Activated CD8-positive, alpha-beta T cell treated with anti-CD3 and anti-CD28 coated beads for 36 hours (primary cell): ENCODE measurements around the gene IL17RA. TPM values are rescaled to one million over a fixed set of nuclear protein-coding genes. Genes with fewer than 3 reads are reported as not detected.

ENCODE experiments used
- ATAC-seq: fragments of 200-7000 bp; cut with Tn5 transposase; one replicate; pipeline ENCODE4 v1.10.0; 2021; ENCODE audit warnings: mild to moderate bottlenecking, moderate library complexity
- CTCF ChIA-PET: fragments of 350-600 bp; sonication (Branson Sonifier 250); formaldehyde crosslinking; loops from one replicate; lab custom pipeline; 2021; ENCODE audit warnings: antibody characterized with exemption; lab: Charles Lee
- POLR2A ChIA-PET: fragments of 350-600 bp; sonication (Branson Sonifier 250); formaldehyde crosslinking; loops from one replicate; lab custom pipeline; 2021; ENCODE audit warnings: antibody characterized with exemption; lab: Charles Lee
- DNase-seq: peaks from one replicate; pipeline ENCODE4 v3.0.0-alpha.2; 2020
- H3K27ac Mint-ChIP-seq: one replicate; pipeline ENCODE4 v1.8.0; 2021; ENCODE audit warnings: mild to moderate bottlenecking, mixed read lengths
- H3K27me3 Mint-ChIP-seq: one replicate; pipeline ENCODE4 v1.8.0; 2021; ENCODE audit warnings: mixed read lengths
- H3K36me3 Mint-ChIP-seq: one replicate; pipeline ENCODE4 v1.8.0; 2021; ENCODE audit warnings: low read depth, mixed read lengths
- H3K4me1 Mint-ChIP-seq: one replicate; pipeline ENCODE4 v1.8.0; 2021; ENCODE audit warnings: low read depth, mixed read lengths
- H3K4me3 Mint-ChIP-seq: one replicate; pipeline ENCODE4 v1.8.0; 2021; ENCODE audit warnings: mild to moderate bottlenecking, moderate library complexity, mixed read lengths
- H3K9me3 Mint-ChIP-seq: one replicate; pipeline ENCODE4 v1.8.0; 2021; ENCODE audit warnings: mixed read lengths
- CTCF ChIP-seq: fragments of 200-600 bp; IDR thresholded peaks from one replicate; pipeline ENCODE4 v1.8.0; 2022; ENCODE audit warnings: antibody characterized with exemption, mild to moderate bottlenecking
- intact Hi-C: fragments of 100-400 bp; cut with micrococcal nuclease; formaldehyde crosslinking; loops from one replicate; pipeline ENCODE4 v1.10.0; 2022
- total RNA-seq, 2 experiments: library from RNA; stranded (reverse); gene quantifications; one replicate each; pipeline ENCODE4 v1.2.3, GENCODE V29; 2021

The IL17RA gene
- total RNA-seq, 2 experiments from 2014 or later: 14.0 to 14.2 TPM

- Mint-ChIP-seq H3K27ac (no peak overlapping the region), H3K36me3 (peaks cover 12% of the 10 kb centered on the region), H3K27me3 (no peaks in the 10 kb centered on the region), H3K9me3 (no peaks in the 10 kb centered on the region), H3K4me1 (peaks cover 81% of the 10 kb centered on the region), H3K4me3 (no peak overlapping the region)
- no peak for ATAC-seq
- DNase-seq: no peak
- POLR2A ChIA-PET: interaction anchor here (1.1 kb wide), 2 partner anchors 19 to 65 kb away, joined by 3 to 4 read pairs; no protein-coding TSS in a partner anchor
- intact Hi-C loops: no loop called here
- CTCF ChIA-PET: interaction anchor here (1.5 kb wide), 1 partner anchor 79 kb away, joined by 6 read pairs; no protein-coding TSS in a partner anchor
- TF ChIP-seq CTCF: no peak
These were observed 8.3 kb downstream of the IL17RA start for GRCh38 chr22:17093081-17093480.

GRCh38 chr22:17095538-17095937 lies 10.7 kb downstream of the IL17RA start:
- no peak for TF ChIP-seq CTCF
- no peaks in the 10 kb centered on the region for H3K27me3 Mint-ChIP-seq
- peaks cover 32% of the 10 kb centered on the region for H3K36me3 Mint-ChIP-seq
- no peak overlapping the region for H3K27ac Mint-ChIP-seq
- H3K4me3 Mint-ChIP-seq: no peak overlapping the region
- DNase-seq (no peak), ATAC-seq (no peak)
- H3K4me1 Mint-ChIP-seq: peaks cover 85% of the 10 kb centered on the region
- ChIA-PET POLR2A (interaction anchor here (1.2 to 2.1 kb wide), 2 partner anchors 12 to 15 kb away, joined by 5 to 7 read pairs; no protein-coding TSS in a partner anchor), CTCF (interaction anchor here (0.7 to 1.8 kb wide), 5 partner anchors 10 to 76 kb away, joined by 3 to 6 read pairs (median 4); no protein-coding TSS in a partner anchor)
- H3K9me3 Mint-ChIP-seq: no peaks in the 10 kb centered on the region
- intact Hi-C loops: no loop called here

- no peaks in the 10 kb centered on the region for H3K9me3 Mint-ChIP-seq
- no peak for ATAC-seq
- H3K27me3 Mint-ChIP-seq: no peaks in the 10 kb centered on the region
- H3K4me3 Mint-ChIP-seq: no peak overlapping the region
- ChIA-PET POLR2A (interaction anchor here (1.2 kb wide), 1 partner anchor 14 kb away, joined by 5 read pairs; no protein-coding TSS in a partner anchor), CTCF (interaction anchor here (0.6 to 2.2 kb wide), 6 partner anchors 10 to 178 kb away, joined by 3 to 8 read pairs (median 4); no protein-coding TSS in a partner anchor)
- H3K27ac Mint-ChIP-seq: no peak overlapping the region
- no peak for DNase-seq
- TF ChIP-seq CTCF: no peak
- H3K4me1 Mint-ChIP-seq: peaks cover 85% of the 10 kb centered on the region
- intact Hi-C loops: no loop called here
- peaks cover 35% of the 10 kb centered on the region for H3K36me3 Mint-ChIP-seq
These were observed 11.3 kb downstream of the IL17RA start for GRCh38 chr22:17096071-17096470.

GRCh38 chr22:17097062-17097461 lies 12.3 kb downstream of the IL17RA start:
- DNase-seq (no peak), ATAC-seq (no peak)
- H3K27ac Mint-ChIP-seq: no peak overlapping the region
- CTCF ChIA-PET: interaction anchor here (0.8 to 2.2 kb wide), 4 partner anchors 9 to 75 kb away, joined by 3 to 8 read pairs (median 3); no protein-coding TSS in a partner anchor
- peaks cover 86% of the 10 kb centered on the region for H3K4me1 Mint-ChIP-seq
- no peaks in the 10 kb centered on the region for H3K9me3 Mint-ChIP-seq
- TF ChIP-seq CTCF: no peak
- POLR2A ChIA-PET: interaction anchor here (1.6 kb wide), 1 partner anchor 11 kb away, joined by 5 read pairs; no protein-coding TSS in a partner anchor
- no peak overlapping the region for H3K4me3 Mint-ChIP-seq
- H3K36me3 Mint-ChIP-seq: peaks cover 43% of the 10 kb centered on the region
- intact Hi-C loops: no loop called here
- no peaks in the 10 kb centered on the region for H3K27me3 Mint-ChIP-seq

- ATAC-seq (no peak), DNase-seq (no peak)
- peaks cover 84% of the 10 kb centered on the region for H3K4me1 Mint-ChIP-seq
- intact Hi-C loops: no loop called here
- no peak overlapping the region for H3K27ac Mint-ChIP-seq
- no peaks in the 10 kb centered on the region for H3K27me3 Mint-ChIP-seq
- CTCF ChIA-PET: interaction anchor here (1.1 to 2.2 kb wide), 2 partner anchors 59 to 74 kb away, joined by 3 to 8 read pairs; no protein-coding TSS in a partner anchor
- H3K36me3 Mint-ChIP-seq: peaks cover 46% of the 10 kb centered on the region
- no peak for TF ChIP-seq CTCF
- H3K4me3 Mint-ChIP-seq: no peak overlapping the region
- no peaks in the 10 kb centered on the region for H3K9me3 Mint-ChIP-seq
- POLR2A ChIA-PET: interaction anchor here (1.6 kb wide), 1 partner anchor 12 kb away, joined by 5 read pairs; no protein-coding TSS in a partner anchor
These were observed 12.9 kb downstream of the IL17RA start for GRCh38 chr22:17097701-17098100.
